Liver (tissue), 9 donors: ENCODE results near the gene NLRC5. TPM values are rescaled to one million over a fixed set of nuclear protein-coding genes. Genes with fewer than 3 reads are reported as not detected.

ENCODE experiments used
- DNase-seq: peaks from one replicate; pipeline ENCODE4 v3.0.0-alpha.2; 2017; ENCODE audit warnings: low spot score
- H3K27ac ChIP-seq, 2 donors: one replicate each; pipeline ENCODE4 v1.7.0; 2013; ENCODE audit warnings: inconsistent platforms in 2 of 2, low read length in 2 of 2, control low read depth in 1 of 2, low read depth in 1 of 2, mild to moderate bottlenecking in 1 of 2
- H3K27me3 ChIP-seq, 4 donors: one replicate each; pipeline versions ENCODE4 v1.6.1 to v1.7.0; 2013; ENCODE audit warnings: low read length in 3 of 4, inconsistent platforms in 1 of 4, mild to moderate bottlenecking in 1 of 4, moderate library complexity in 1 of 4; ENCODE audit not compliant: control insufficient read depth in 4 of 4, insufficient read depth in 4 of 4
- H3K36me3 ChIP-seq, 4 donors: one replicate each; pipeline versions ENCODE4 v1.6.1 to v1.7.0; 2013; ENCODE audit warnings: low read length in 3 of 4, mild to moderate bottlenecking in 3 of 4, low read depth in 1 of 4, moderate library complexity in 1 of 4; ENCODE audit not compliant: control insufficient read depth in 4 of 4, insufficient read depth in 3 of 4
- H3K4me1 ChIP-seq, 4 donors: one replicate each; pipeline versions ENCODE4 v1.6.1 to v1.7.0; 2013; ENCODE audit warnings: low read length in 3 of 4, mild to moderate bottlenecking in 3 of 4, moderate library complexity in 1 of 4; ENCODE audit not compliant: control insufficient read depth in 4 of 4, insufficient read depth in 4 of 4
- H3K4me3 ChIP-seq, 3 donors: one replicate each; pipeline versions ENCODE4 v1.6.1 to v1.7.0; 2013; ENCODE audit warnings: low read length in 3 of 3, control low read depth in 1 of 3, low read depth in 1 of 3, mild to moderate bottlenecking in 1 of 3
- H3K9ac ChIP-seq, 2 donors: one replicate each; pipeline ENCODE4 v1.7.0; 2013; ENCODE audit warnings: low read length in 2 of 2, mild to moderate bottlenecking in 2 of 2, moderate library complexity in 2 of 2, control low read depth in 1 of 2, low read depth in 1 of 2
- H3K9me3 ChIP-seq, 4 donors: one replicate each; pipeline versions ENCODE4 v1.6.1 to v1.7.0; 2013; ENCODE audit warnings: low read length in 3 of 4; ENCODE audit not compliant: control insufficient read depth in 4 of 4
- EGR1 ChIP-seq, 2 donors: IDR thresholded peaks; 2 replicates each; pipeline ENCODE4 v1.6.1; 2016 to 2018; ENCODE audit warnings: antibody characterized with exemption in 2 of 2, low read depth in 2 of 2
- FOXA1 ChIP-seq: IDR thresholded peaks from 2 replicates; pipeline ENCODE4 v1.6.1; 2016; ENCODE audit warnings: antibody characterized with exemption
- FOXA2 ChIP-seq: IDR thresholded peaks from 2 replicates; pipeline ENCODE4 v1.6.1; 2016; ENCODE audit warnings: antibody characterized with exemption
- GABPA ChIP-seq, 2 donors: IDR thresholded peaks in 1 of 2; conservative IDR thresholded peaks in 1 of 2; 2 replicates each; pipeline ENCODE4 v1.6.1; 2016; ENCODE audit warnings: antibody characterized with exemption in 2 of 2, mild to moderate bottlenecking in 1 of 2, moderate library complexity in 1 of 2
- HNF4A ChIP-seq, 2 donors: conservative IDR thresholded peaks; 2 replicates each; pipeline ENCODE4 v1.6.1; 2016; ENCODE audit warnings: antibody characterized with exemption in 2 of 2, mild to moderate bottlenecking in 2 of 2
- HNF4G ChIP-seq: IDR thresholded peaks from 2 replicates; pipeline ENCODE4 v1.6.1; 2016; ENCODE audit warnings: antibody characterized with exemption
- JUND ChIP-seq, 2 donors: IDR thresholded peaks; 2 replicates each; pipeline ENCODE4 v1.6.1; 2016; ENCODE audit warnings: antibody characterized with exemption in 2 of 2
- NR2F2 ChIP-seq: IDR thresholded peaks from 2 replicates; pipeline ENCODE4 v1.6.1; 2016; ENCODE audit warnings: antibody characterized with exemption
- RXRA ChIP-seq, 2 donors: IDR thresholded peaks; 2 replicates each; pipeline ENCODE4 v1.6.1; 2017 to 2018; ENCODE audit warnings: antibody characterized with exemption in 2 of 2, mild to moderate bottlenecking in 1 of 2
- SP1 ChIP-seq: IDR thresholded peaks from 2 replicates; pipeline ENCODE4 v1.6.1; 2018; ENCODE audit warnings: antibody characterized with exemption, mild to moderate bottlenecking
- TAF1 ChIP-seq: conservative IDR thresholded peaks from 2 replicates; pipeline ENCODE4 v1.6.1; 2016; ENCODE audit warnings: antibody characterized with exemption, mild to moderate bottlenecking
- WGBS: extraction: QIAGEN DNeasy Blood & Tissue Kit; methylation state at CpG from one replicate; pipeline ENCODE4 v1.1.7; 2013; 5-methylcytosine and 5-hydroxymethylcytosine counted together
- polyA plus RNA-seq, 2 donors: library from polyadenylated mRNA; stranded (reverse) in 1 of 2; unstranded in 1 of 2; fragments of 200-250 nt in 1 of 2; fragments of >200 nt in 1 of 2; fragmentation: Nextera tagmentation in 1 of 2; extraction: Ambion mirVana in 1 of 2; gene quantifications; one replicate each; pipeline versions ENCODE4 v1.2.1 to v1.2.3, GENCODE V29; 2013 to 2015
- total RNA-seq, 2 donors: library from RNA; depleted of rRNA; stranded (reverse); fragments of >200 nt; gene quantifications; one replicate each; pipeline ENCODE4 v1.2.3, GENCODE V29; 2014
- TF ChIP-seq, protein P1 (sequence below): IDR thresholded peaks from 2 replicates; pipeline ENCODE4 v1.6.1; 2016; ENCODE audit warnings: antibody characterized with exemption
- TF ChIP-seq, protein P2 (sequence below): IDR thresholded peaks from 2 replicates; pipeline ENCODE4 v1.6.1; 2016; ENCODE audit warnings: antibody characterized with exemption
- TF ChIP-seq, protein P3 (sequence below): IDR thresholded peaks from 2 replicates; pipeline ENCODE4 v1.6.1; 2016; ENCODE audit warnings: antibody characterized with exemption
- TF ChIP-seq, protein P4 (sequence below): IDR thresholded peaks from 2 replicates; pipeline ENCODE4 v1.6.1; 2016; ENCODE audit warnings: antibody characterized with exemption, mild to moderate bottlenecking
- TF ChIP-seq, protein P5 (sequence below): fragments of 150-350 bp; IDR thresholded peaks from 2 replicates; pipeline ENCODE4 v1.5.1; 2017; ENCODE audit warnings: improper control_type of control experiment, low read depth, low read length; ENCODE audit not compliant: missing input control
- donor health status: healthy.
- donor health status: healthy.
- donor health status: healthy.
- donor health status: healthy.
- donor health status: healthy.

NLRC5 gene
- total and polyA plus RNA-seq, 4 donors: 4.7 to 23.3 (median 8.8) TPM

DNA sequence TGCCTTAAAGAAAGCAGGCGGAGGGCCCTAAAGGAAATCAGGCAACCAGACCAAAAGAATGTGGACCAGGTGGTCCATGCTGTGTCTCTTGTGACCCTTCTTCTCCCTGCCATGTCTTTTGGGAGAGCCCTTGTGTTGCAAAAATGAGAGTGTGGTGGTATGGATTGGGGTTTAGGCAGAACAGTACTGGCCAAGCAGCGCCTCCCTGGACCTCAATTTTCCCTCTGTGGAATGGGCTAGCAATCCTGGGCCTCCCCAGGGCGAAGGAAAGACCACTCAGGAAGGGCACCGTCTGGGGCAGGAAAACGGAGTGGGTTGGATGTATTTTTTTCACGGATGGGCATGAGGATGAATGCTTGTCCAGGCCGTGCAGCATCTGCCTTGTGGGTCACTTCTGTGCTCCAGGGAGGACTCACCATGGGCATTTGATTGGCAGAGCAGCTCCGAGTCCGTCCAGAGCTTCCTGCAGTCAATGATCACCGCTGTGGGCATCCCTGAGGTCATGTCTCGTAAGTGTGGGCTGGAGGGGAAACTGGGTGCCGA lies 7.6 kb upstream of the NLRC5 start:
- 90% methylated on average over 12 of the region's 12 CpGs for WGBS
- H3K27ac ChIP-seq: no peak overlapping the region
- H3K4me3 ChIP-seq: no peak overlapping the region
- H3K36me3 ChIP-seq: no peaks in the 10 kb centered on the region
- no peaks in the 10 kb centered on the region for H3K9me3 ChIP-seq
- H3K4me1 ChIP-seq: peaks cover 2 to 9% (median 6%) of the 10 kb centered on the region in 4 donors
- TF ChIP-seq, protein P1, sequence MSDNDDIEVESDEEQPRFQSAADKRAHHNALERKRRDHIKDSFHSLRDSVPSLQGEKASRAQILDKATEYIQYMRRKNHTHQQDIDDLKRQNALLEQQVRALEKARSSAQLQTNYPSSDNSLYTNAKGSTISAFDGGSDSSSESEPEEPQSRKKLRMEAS: no peak
- TF ChIP-seq NR2F2 (no peak), HNF4G (no peak), EGR1 (IDR thresholded peaks at IDR 0.05; ENCODE audit: low read depth in 2 of 2) (no peak), GABPA (IDR thresholded peaks at IDR 0.05 in 1 of 2, conservative IDR thresholded peaks at IDR 0.05 in 1 of 2) (no peak), HNF4A (conservative IDR thresholded peaks at IDR 0.05) (no peak)
- TF ChIP-seq, protein P2, sequence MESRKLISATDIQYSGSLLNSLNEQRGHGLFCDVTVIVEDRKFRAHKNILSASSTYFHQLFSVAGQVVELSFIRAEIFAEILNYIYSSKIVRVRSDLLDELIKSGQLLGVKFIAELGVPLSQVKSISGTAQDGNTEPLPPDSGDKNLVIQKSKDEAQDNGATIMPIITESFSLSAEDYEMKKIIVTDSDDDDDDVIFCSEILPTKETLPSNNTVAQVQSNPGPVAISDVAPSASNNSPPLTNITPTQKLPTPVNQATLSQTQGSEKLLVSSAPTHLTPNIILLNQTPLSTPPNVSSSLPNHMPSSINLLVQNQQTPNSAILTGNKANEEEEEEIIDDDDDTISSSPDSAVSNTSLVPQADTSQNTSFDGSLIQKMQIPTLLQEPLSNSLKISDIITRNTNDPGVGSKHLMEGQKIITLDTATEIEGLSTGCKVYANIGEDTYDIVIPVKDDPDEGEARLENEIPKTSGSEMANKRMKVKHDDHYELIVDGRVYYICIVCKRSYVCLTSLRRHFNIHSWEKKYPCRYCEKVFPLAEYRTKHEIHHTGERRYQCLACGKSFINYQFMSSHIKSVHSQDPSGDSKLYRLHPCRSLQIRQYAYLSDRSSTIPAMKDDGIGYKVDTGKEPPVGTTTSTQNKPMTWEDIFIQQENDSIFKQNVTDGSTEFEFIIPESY: no peak
- H3K27me3 ChIP-seq: no peaks in the 10 kb centered on the region
- no peak for DNase-seq
- H3K9ac ChIP-seq: no peak overlapping the region

DNA sequence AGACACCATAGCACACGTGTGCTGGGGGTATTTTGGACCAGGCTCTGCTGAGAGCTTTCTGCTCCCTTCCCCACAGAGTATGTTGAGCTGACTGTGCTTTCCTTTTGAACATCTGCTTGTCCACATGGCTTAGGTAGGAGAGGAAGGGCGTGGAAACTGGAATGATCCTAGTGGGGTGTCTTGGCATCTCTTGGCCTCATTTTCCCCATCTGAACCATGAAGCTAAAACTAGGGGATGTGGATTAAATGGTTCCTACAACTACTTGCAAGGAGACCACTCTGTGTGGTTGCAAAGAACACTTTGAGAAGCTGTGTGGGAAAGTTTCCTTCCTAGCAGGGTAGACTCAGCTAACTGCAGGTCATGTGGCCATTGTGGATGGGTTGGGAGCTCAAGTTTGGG lies 6.7 kb upstream of the NLRC5 start:
- H3K27ac ChIP-seq: no peak overlapping the region

More for the DNA sequence above, 6.7 kb upstream of the NLRC5 start:
- WGBS: 90% methylated on average over 2 of the region's 2 CpGs
- H3K9me3 ChIP-seq: no peaks in the 10 kb centered on the region
- H3K4me3 ChIP-seq: no peak overlapping the region
- H3K4me1 ChIP-seq: peaks cover 2 to 9% (median 6%) of the 10 kb centered on the region in 4 donors
- DNase-seq: no peak
- no peaks in the 10 kb centered on the region for H3K36me3 ChIP-seq
- no peak overlapping the region for H3K9ac ChIP-seq
- TF ChIP-seq SP1: no peak
- TF ChIP-seq, protein P3, sequence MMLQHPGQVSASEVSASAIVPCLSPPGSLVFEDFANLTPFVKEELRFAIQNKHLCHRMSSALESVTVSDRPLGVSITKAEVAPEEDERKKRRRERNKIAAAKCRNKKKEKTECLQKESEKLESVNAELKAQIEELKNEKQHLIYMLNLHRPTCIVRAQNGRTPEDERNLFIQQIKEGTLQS: no peak
- no peak for TF ChIP-seq GABPA (IDR thresholded peaks at IDR 0.05 in 1 of 2, conservative IDR thresholded peaks at IDR 0.05 in 1 of 2)
- TF ChIP-seq JUND (IDR thresholded peaks at IDR 0.05): no peak
- TF ChIP-seq, protein P4, sequence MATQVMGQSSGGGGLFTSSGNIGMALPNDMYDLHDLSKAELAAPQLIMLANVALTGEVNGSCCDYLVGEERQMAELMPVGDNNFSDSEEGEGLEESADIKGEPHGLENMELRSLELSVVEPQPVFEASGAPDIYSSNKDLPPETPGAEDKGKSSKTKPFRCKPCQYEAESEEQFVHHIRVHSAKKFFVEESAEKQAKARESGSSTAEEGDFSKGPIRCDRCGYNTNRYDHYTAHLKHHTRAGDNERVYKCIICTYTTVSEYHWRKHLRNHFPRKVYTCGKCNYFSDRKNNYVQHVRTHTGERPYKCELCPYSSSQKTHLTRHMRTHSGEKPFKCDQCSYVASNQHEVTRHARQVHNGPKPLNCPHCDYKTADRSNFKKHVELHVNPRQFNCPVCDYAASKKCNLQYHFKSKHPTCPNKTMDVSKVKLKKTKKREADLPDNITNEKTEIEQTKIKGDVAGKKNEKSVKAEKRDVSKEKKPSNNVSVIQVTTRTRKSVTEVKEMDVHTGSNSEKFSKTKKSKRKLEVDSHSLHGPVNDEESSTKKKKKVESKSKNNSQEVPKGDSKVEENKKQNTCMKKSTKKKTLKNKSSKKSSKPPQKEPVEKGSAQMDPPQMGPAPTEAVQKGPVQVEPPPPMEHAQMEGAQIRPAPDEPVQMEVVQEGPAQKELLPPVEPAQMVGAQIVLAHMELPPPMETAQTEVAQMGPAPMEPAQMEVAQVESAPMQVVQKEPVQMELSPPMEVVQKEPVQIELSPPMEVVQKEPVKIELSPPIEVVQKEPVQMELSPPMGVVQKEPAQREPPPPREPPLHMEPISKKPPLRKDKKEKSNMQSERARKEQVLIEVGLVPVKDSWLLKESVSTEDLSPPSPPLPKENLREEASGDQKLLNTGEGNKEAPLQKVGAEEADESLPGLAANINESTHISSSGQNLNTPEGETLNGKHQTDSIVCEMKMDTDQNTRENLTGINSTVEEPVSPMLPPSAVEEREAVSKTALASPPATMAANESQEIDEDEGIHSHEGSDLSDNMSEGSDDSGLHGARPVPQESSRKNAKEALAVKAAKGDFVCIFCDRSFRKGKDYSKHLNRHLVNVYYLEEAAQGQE: no peak
- no peak for TF ChIP-seq RXRA (IDR thresholded peaks at IDR 0.05)
- no peak for TF ChIP-seq HNF4A (conservative IDR thresholded peaks at IDR 0.05)
- TF ChIP-seq EGR1 (IDR thresholded peaks at IDR 0.05; ENCODE audit: low read depth in 2 of 2): no peak
- TF ChIP-seq TAF1: no peak
- TF ChIP-seq, protein P2: no peak
- TF ChIP-seq FOXA1: no peak
- TF ChIP-seq FOXA2: no peak
- TF ChIP-seq, protein P5, sequence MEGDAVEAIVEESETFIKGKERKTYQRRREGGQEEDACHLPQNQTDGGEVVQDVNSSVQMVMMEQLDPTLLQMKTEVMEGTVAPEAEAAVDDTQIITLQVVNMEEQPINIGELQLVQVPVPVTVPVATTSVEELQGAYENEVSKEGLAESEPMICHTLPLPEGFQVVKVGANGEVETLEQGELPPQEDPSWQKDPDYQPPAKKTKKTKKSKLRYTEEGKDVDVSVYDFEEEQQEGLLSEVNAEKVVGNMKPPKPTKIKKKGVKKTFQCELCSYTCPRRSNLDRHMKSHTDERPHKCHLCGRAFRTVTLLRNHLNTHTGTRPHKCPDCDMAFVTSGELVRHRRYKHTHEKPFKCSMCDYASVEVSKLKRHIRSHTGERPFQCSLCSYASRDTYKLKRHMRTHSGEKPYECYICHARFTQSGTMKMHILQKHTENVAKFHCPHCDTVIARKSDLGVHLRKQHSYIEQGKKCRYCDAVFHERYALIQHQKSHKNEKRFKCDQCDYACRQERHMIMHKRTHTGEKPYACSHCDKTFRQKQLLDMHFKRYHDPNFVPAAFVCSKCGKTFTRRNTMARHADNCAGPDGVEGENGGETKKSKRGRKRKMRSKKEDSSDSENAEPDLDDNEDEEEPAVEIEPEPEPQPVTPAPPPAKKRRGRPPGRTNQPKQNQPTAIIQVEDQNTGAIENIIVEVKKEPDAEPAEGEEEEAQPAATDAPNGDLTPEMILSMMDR: no peak
- TF ChIP-seq NR2F2: no peak
- no peak for TF ChIP-seq HNF4G
- H3K27me3 ChIP-seq: no peaks in the 10 kb centered on the region
